ENCODE measurements around the gene FCGR3A.
"Not testable (repeated sequence)": the region's sequence is repeated elsewhere in the genome, so short reads cannot be mapped to it uniquely, and the experiment has no call there.

DNA sequence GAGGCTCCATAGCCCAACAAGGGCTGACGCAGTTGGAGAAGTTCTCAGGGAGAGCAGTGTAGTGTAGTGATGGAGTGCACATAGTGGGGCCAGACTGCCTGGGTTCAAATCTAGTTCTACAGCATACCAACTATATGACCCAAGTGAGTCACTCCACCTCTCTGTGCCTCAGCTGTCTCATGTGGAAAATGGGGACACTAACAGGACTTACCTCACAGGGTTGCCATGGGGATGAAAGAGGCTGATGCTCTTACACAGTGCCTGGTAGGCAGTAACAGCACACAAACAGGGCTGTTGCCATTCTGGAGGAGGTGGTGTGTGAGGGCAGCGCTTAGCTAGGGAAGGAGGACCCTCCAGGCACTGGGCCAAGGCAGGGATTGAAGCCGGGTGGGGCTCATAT lies 43.0 kb upstream of the FCGR3A start:
- TF ChIP-seq, protein P1, sequence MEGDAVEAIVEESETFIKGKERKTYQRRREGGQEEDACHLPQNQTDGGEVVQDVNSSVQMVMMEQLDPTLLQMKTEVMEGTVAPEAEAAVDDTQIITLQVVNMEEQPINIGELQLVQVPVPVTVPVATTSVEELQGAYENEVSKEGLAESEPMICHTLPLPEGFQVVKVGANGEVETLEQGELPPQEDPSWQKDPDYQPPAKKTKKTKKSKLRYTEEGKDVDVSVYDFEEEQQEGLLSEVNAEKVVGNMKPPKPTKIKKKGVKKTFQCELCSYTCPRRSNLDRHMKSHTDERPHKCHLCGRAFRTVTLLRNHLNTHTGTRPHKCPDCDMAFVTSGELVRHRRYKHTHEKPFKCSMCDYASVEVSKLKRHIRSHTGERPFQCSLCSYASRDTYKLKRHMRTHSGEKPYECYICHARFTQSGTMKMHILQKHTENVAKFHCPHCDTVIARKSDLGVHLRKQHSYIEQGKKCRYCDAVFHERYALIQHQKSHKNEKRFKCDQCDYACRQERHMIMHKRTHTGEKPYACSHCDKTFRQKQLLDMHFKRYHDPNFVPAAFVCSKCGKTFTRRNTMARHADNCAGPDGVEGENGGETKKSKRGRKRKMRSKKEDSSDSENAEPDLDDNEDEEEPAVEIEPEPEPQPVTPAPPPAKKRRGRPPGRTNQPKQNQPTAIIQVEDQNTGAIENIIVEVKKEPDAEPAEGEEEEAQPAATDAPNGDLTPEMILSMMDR (IDR thresholded peaks at IDR 0.05) = not testable (repeated sequence)
- not testable (repeated sequence) for TF ChIP-seq POLR2A (IDR thresholded peaks at IDR 0.05)

Measured in adrenal gland (tissue), 5 donors.